Measurements from ENCODE around the gene RHBDF2. TPM values are rescaled to one million over a fixed set of nuclear protein-coding genes. Genes with fewer than 3 reads are reported as not detected.

Gene RHBDF2
- total and polyA plus RNA-seq, 2 experiments from 2014 or later = 8.7 to 18.7 TPM

GRCh38 chr17:76501827-76502307 is 644 bp upstream of the RHBDF2 start:
- H3K4me3 ChIP-seq = peak overlapping the region; percentile 62
- no peaks in the 10 kb centered on the region for H3K9me3 ChIP-seq (ENCODE audit: low read depth)
- no peak overlapping the region for H3K27ac ChIP-seq
- no peaks in the 10 kb centered on the region for H3K27me3 ChIP-seq
- peaks cover 20% of the 10 kb centered on the region for H3K4me1 ChIP-seq (ENCODE audit: low read depth)
- no peak for DNase-seq (ENCODE audit: low read depth in 1 of 2, low spot score in 1 of 2)
- TF ChIP-seq CTCF (IDR thresholded peaks at IDR 0.05; ENCODE audit: low read depth, low read length) = no peak
- no peaks in the 10 kb centered on the region for H3K36me3 ChIP-seq

- peak overlapping the region; percentile 62 for H3K4me3 ChIP-seq
- no peak overlapping the region for H3K27ac ChIP-seq
- H3K9me3 ChIP-seq (ENCODE audit: low read depth) = no peaks in the 10 kb centered on the region
- DNase-seq (ENCODE audit: low read depth in 1 of 2, low spot score in 1 of 2) = no peak
- no peak for TF ChIP-seq CTCF (IDR thresholded peaks at IDR 0.05; ENCODE audit: low read depth, low read length)
- no peaks in the 10 kb centered on the region for H3K27me3 ChIP-seq
- H3K36me3 ChIP-seq = no peaks in the 10 kb centered on the region
- peaks cover 20% of the 10 kb centered on the region for H3K4me1 ChIP-seq (ENCODE audit: low read depth)
Measured at GRCh38 chr17:76500747-76501017, 541 bp downstream of the RHBDF2 start.

- Histone ChIP-seq H3K4me3 (peak overlapping the region; percentile 62), H3K4me1 (ENCODE audit: low read depth) (peaks cover 20% of the 10 kb centered on the region), H3K9me3 (ENCODE audit: low read depth) (no peaks in the 10 kb centered on the region), H3K27ac (no peak overlapping the region), H3K36me3 (no peaks in the 10 kb centered on the region), H3K27me3 (no peaks in the 10 kb centered on the region)
- TF ChIP-seq CTCF (IDR thresholded peaks at IDR 0.05; ENCODE audit: low read depth, low read length) = no peak
- no peak for DNase-seq (ENCODE audit: low read depth in 1 of 2, low spot score in 1 of 2)
Measured at GRCh38 chr17:76500074-76500746, 1.0 kb downstream of the RHBDF2 start.

GRCh38 chr17:76499267-76499667 is 2.0 kb downstream of the RHBDF2 start:
- no peak overlapping the region for H3K4me3 ChIP-seq
- H3K27ac ChIP-seq = no peak overlapping the region
- TF ChIP-seq CTCF (IDR thresholded peaks at IDR 0.05; ENCODE audit: low read depth, low read length) = no peak
- no peaks in the 10 kb centered on the region for H3K27me3 ChIP-seq
- no peak for DNase-seq (ENCODE audit: low read depth in 1 of 2, low spot score in 1 of 2)
- H3K9me3 ChIP-seq (ENCODE audit: low read depth) = no peaks in the 10 kb centered on the region
- H3K36me3 ChIP-seq = no peaks in the 10 kb centered on the region
- peaks cover 20% of the 10 kb centered on the region for H3K4me1 ChIP-seq (ENCODE audit: low read depth)

- Histone ChIP-seq H3K27ac (peak overlapping the region; percentile 72), H3K36me3 (no peaks in the 10 kb centered on the region), H3K27me3 (no peaks in the 10 kb centered on the region), H3K4me1 (ENCODE audit: low read depth) (peaks cover 20% of the 10 kb centered on the region), H3K9me3 (ENCODE audit: low read depth) (no peaks in the 10 kb centered on the region), H3K4me3 (no peak overlapping the region)
- no peak for TF ChIP-seq CTCF (IDR thresholded peaks at IDR 0.05; ENCODE audit: low read depth, low read length)
- DNase-seq (ENCODE audit: low read depth in 1 of 2, low spot score in 1 of 2) = no peak
Measured at GRCh38 chr17:76498876-76499251, 2.4 kb downstream of the RHBDF2 start.

Measured in cardiac muscle cell (in vitro differentiated cells and primary cell).